Hepatocyte (in vitro differentiated cells): ENCODE measurements around the gene CROCC2. TPM values are rescaled to one million over a fixed set of nuclear protein-coding genes. Genes with fewer than 3 reads are reported as not detected.
A peak's percentile ranks its signal among the peaks of the same experiment; 100 is the strongest.

Experiments
- DNase-seq: peaks from one replicate; pipeline ENCODE4 v3.0.0-alpha.2; 2016; ENCODE audit warnings: low spot score
- H2AFZ ChIP-seq: fragments of 200-600 bp; sonication (generic); 2 replicates; pipeline ENCODE4 v1.6.0; 2016; ENCODE audit warnings: antibody characterized with exemption, mild to moderate bottlenecking
- H3K27ac ChIP-seq: fragments of 200-600 bp; sonication (generic); 2 replicates; pipeline ENCODE4 v1.5.1; 2016; ENCODE audit warnings: mild to moderate bottlenecking
- H3K27me3 ChIP-seq: fragments of 200-600 bp; sonication (generic); 2 replicates; pipeline ENCODE4 v1.6.1; 2016
- H3K36me3 ChIP-seq: fragments of 200-600 bp; sonication (generic); replicated peaks from 2 replicates; pipeline ENCODE4 v1.5.1; 2016; ENCODE audit warnings: low read depth; ENCODE audit not compliant: insufficient read depth
- H3K4me1 ChIP-seq: fragments of 200-600 bp; sonication (generic); 2 replicates; pipeline ENCODE4 v1.5.1; 2016; ENCODE audit warnings: mild to moderate bottlenecking, moderate library complexity; ENCODE audit not compliant: insufficient read depth
- H3K4me2 ChIP-seq: fragments of 200-600 bp; sonication (generic); 2 replicates; pipeline ENCODE4 v1.6.0; 2016
- H3K4me3 ChIP-seq: fragments of 200-600 bp; sonication (generic); 2 replicates; pipeline ENCODE4 v1.5.1; 2016; ENCODE audit warnings: mild to moderate bottlenecking
- H3K79me2 ChIP-seq: fragments of 200-600 bp; sonication (generic); 2 replicates; pipeline ENCODE4 v1.6.0; 2017; ENCODE audit warnings: mild to moderate bottlenecking
- H3K9me2 ChIP-seq: fragments of 200-600 bp; sonication (generic); replicated peaks from 2 replicates; pipeline ENCODE4 v1.6.0; 2017; ENCODE audit warnings: mild to moderate bottlenecking; ENCODE audit not compliant: insufficient read depth
- H3K9me3 ChIP-seq: fragments of 200-600 bp; sonication (generic); 2 replicates; pipeline ENCODE4 v1.5.1; 2016; ENCODE audit warnings: low read depth, mild to moderate bottlenecking
- H4K20me1 ChIP-seq: fragments of 200-600 bp; sonication (generic); 2 replicates; pipeline ENCODE4 v1.6.0; 2016; ENCODE audit warnings: mild to moderate bottlenecking; ENCODE audit not compliant: insufficient read depth, poor library complexity, severe bottlenecking
- CTCF ChIP-seq: fragments of 200-600 bp; sonication (generic); IDR thresholded peaks from 2 replicates; pipeline ENCODE4 v1.5.1; 2016; ENCODE audit warnings: antibody characterized with exemption, mild to moderate bottlenecking; ENCODE audit not compliant: poor library complexity
- EZH2 ChIP-seq: fragments of 200-600 bp; sonication (generic); IDR thresholded peaks from 2 replicates; pipeline ENCODE4 v1.6.1; 2016; ENCODE audit warnings: antibody characterized with exemption, mild to moderate bottlenecking, borderline replicate concordance
- EZH2phosphoT487 ChIP-seq: fragments of 200-600 bp; sonication (generic); IDR thresholded peaks from one replicate; pipeline ENCODE4 v1.6.1; 2018; ENCODE audit warnings: antibody characterized with exemption, mild to moderate bottlenecking, low read depth, moderate library complexity; ENCODE audit not compliant: unreplicated experiment, severe bottlenecking
- WGBS: methylation state at CpG from one replicate; pipeline ENCODE4 v1.1.6; 2016; ENCODE audit warnings: low lambda C conversion rate; ENCODE audit errors: missing lambda C conversion rate; 5-methylcytosine and 5-hydroxymethylcytosine counted together
- polyA plus RNA-seq: library from polyadenylated mRNA; unstranded; fragments of >200 nt; fragmentation: Nextera tagmentation; extraction: Ambion mirVana; gene quantifications from 2 replicates; pipeline ENCODE4 v1.2.1, GENCODE V29; 2016
- total RNA-seq: library from RNA; depleted of rRNA; stranded (reverse); fragments of >200 nt; gene quantifications from 2 replicates; pipeline ENCODE4 v1.2.3, GENCODE V29; 2014

The CROCC2 gene
- total and polyA plus RNA-seq, 2 experiments from 2014 or later, result 0.04 to 0.10 TPM

DNA sequence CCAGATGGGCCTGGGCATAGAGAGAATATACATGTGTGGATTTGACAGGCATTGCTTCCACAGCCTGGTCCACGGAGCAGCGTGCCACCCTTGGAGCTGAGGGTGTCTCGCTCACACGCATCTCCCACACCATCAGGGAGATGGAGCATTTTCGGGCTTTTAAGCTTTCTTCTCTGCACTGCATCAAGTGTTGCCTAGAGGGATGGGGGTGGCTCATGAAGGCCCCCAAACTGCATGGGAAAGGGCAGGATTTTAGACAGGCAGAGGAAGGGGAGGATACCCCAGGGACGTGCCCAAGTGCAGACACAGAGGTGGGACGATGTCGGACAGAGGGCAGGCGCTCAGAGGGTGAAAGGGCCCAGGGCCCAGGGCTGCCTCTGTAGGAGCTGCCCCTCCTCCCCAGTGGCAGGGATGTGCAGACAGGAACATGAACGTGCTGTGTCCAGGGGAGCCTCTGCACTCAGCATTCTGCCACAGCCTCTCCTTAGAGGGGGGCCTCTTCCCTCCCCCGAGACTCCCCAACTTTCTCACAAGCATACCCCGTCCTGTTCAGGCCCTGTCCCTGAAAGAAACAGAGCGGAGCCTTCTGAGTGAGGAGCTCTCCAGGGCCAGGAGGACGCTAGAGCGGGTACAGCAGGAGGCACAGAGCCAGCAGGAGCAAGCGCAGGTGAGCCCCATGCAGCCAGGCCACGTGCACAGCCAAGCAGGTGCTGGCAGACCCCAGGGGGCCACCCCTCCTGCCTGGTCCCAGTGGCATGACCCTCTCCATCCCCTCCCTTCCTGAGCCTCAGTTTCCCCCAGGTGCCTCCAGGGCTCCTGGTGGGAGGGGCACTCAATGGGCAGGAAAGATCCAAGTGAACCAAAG is 49.4 kb downstream of the CROCC2 start:
- peaks cover 6% of the 10 kb centered on the region for H3K27me3 ChIP-seq
- TF ChIP-seq CTCF (no peak), EZH2 (no peak), EZH2phosphoT487 (no peak)
- H3K4me2 ChIP-seq, result no peak overlapping the region
- H3K79me2 ChIP-seq, result no peaks in the 10 kb centered on the region
- H3K9me2 ChIP-seq, result no peaks in the 10 kb centered on the region
- H3K4me1 ChIP-seq, result peaks cover 45% of the 10 kb centered on the region
- no peaks in the 10 kb centered on the region for H3K36me3 ChIP-seq
- no peak overlapping the region for H2AFZ ChIP-seq
- WGBS, result 82% methylated on average over 17 of the region's 17 CpGs
- H3K9me3 ChIP-seq, result no peaks in the 10 kb centered on the region
- no peaks in the 10 kb centered on the region for H4K20me1 ChIP-seq
- peak overlapping the region; percentile 12 for H3K27ac ChIP-seq
- DNase-seq, result no peak
- H3K4me3 ChIP-seq, result no peak overlapping the region

DNA sequence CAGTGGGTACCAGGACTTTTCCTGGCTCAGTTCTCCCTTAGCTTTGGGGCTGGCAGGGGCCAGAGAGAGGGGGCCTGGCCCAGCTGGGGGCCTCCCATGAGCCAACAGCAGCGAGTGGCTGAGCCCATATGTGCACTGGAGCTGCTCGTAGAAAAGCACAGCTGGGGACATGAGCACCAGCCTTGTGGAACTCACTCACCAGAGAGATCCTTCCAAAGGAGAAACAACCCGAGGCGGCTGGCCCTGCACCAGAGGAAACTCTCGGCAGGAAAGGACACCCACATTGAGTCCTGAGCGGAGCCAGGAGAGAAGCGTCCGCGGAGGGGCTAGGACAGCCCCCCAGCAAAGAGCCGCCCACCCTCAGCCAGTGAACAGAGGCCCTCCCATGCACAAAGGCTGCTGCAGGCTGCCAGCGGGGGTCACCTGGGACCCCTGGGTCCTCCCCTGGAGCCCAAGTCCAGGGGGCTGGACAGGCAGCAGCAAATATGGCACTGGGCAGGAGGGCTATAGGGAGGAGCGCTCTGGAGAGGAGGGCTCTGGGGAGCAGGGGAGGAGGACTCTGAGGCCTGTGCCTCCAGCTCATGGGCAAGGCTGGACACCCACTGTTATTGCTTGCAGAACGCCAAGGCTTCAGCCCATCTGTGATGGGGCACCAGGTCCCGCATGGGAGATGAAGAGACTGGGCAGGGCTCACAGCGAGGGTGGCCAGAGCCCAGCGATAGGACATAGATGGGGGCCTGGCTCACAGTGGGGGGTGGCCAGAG is 50.2 kb downstream of the CROCC2 start:
- TF ChIP-seq EZH2phosphoT487, result no peak
- TF ChIP-seq EZH2, result no peak
- TF ChIP-seq CTCF, result no peak

GRCh38 chr2:240956935-240957655 is 51.0 kb downstream of the CROCC2 start:
- Histone ChIP-seq H3K36me3 (no peaks in the 10 kb centered on the region), H3K27me3 (peaks cover 6% of the 10 kb centered on the region), H3K27ac (no peak overlapping the region), H3K9me2 (no peaks in the 10 kb centered on the region), H3K4me3 (no peak overlapping the region), H3K4me2 (no peak overlapping the region), H3K9me3 (no peaks in the 10 kb centered on the region), H3K79me2 (no peaks in the 10 kb centered on the region), H4K20me1 (no peaks in the 10 kb centered on the region), H2AFZ (no peak overlapping the region), H3K4me1 (peaks cover 61% of the 10 kb centered on the region)
- TF ChIP-seq EZH2phosphoT487, result no peak
- no peak for TF ChIP-seq EZH2
- TF ChIP-seq CTCF, result no peak
- no peak for DNase-seq
- 93% methylated on average over 29 of the region's 32 CpGs for WGBS

More for the DNA sequence above, 50.2 kb downstream of the CROCC2 start:
- H4K20me1 ChIP-seq, result no peaks in the 10 kb centered on the region
- DNase-seq, result no peak
- no peaks in the 10 kb centered on the region for H3K9me2 ChIP-seq
- peak overlapping the region; percentile 12 for H3K27ac ChIP-seq
- H3K4me1 ChIP-seq, result peaks cover 53% of the 10 kb centered on the region
- peaks cover 6% of the 10 kb centered on the region for H3K27me3 ChIP-seq
- no peak overlapping the region for H3K4me3 ChIP-seq
- H3K79me2 ChIP-seq, result no peaks in the 10 kb centered on the region
- 82% methylated on average over 15 of the region's 16 CpGs for WGBS
- no peaks in the 10 kb centered on the region for H3K36me3 ChIP-seq
- H3K4me2 ChIP-seq, result no peak overlapping the region
- no peak overlapping the region for H2AFZ ChIP-seq
- H3K9me3 ChIP-seq, result no peaks in the 10 kb centered on the region
